ENCODE measurements around the gene MAPK1.
"Not testable (repeated sequence)": the region's sequence is repeated elsewhere in the genome, so short reads cannot be mapped to it uniquely, and the experiment has no call there.

Gene MAPK1

DNA sequence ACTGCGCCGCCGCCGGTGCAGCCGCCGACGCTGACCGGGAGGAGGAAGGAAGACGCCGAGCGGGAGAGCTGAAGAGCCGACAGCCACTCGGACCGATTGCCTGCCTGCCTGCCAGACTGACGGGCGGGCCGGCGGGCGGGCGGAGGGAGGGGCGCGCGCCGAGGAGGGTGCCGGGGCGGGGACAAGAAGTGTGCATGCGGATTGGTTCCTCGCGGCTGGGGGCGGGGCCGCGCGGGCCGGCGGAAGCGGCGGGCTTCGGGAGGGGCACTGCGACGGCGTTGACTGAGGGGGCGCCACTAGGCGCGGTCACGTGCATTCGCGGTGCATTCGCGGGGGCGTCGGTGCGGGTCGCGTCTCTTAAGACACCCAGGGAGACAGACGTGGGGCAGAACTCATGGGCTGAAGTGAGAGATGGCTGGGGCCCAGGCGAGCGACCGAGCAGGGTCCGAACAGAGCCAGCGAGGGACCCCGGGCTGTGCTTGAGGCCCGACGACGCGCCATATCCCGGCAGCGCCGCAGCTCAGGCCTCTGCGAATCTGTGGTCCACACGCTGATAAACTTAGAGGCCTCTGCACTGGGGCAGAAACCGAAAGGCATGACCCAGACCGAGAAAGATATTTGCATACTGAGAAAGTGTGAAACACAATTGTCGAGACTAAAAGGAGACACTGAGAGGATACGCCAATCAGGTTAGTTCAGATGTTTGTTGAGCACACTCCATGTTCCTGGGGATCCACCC, at the start of gene MAPK1:
TSS of gene MAPK1 (minus strand) at position 118 of the 739 bp plus-strand sequence. CDS start 205 bp downstream, outside the sequence.
- peak; percentile 94 for DNase-seq

DNA sequence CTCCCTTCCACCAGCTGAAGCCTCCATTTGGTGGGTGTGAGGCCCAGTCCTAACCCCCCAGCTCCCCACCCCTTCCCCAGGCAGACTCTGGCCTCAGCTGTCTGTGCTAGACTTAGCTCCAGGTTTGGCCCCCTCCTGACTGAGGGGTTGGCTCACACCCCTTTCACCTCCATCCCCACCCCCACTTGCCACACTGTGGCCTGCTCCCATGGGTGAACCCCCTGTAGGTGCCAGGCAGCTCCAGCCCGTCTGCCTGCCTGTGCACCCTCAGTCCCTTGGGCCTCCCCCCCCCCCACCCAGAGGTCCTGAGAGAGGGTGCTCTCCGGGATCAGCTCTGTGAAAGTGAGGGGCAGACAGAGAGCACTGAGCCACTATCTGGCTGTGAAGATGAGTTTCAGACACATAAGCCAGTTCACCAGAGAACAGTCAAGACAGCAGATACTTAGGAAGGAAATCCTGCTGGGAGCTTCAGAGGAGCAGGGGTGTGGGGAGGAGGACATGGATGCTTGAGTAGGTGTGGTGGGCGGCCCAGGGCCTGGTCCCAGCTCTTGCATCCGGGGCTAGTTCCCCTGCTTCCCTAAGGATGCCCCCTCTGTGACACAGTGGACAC, 49.0 kb upstream of the MAPK1 start:
- no peak for DNase-seq

DNA sequence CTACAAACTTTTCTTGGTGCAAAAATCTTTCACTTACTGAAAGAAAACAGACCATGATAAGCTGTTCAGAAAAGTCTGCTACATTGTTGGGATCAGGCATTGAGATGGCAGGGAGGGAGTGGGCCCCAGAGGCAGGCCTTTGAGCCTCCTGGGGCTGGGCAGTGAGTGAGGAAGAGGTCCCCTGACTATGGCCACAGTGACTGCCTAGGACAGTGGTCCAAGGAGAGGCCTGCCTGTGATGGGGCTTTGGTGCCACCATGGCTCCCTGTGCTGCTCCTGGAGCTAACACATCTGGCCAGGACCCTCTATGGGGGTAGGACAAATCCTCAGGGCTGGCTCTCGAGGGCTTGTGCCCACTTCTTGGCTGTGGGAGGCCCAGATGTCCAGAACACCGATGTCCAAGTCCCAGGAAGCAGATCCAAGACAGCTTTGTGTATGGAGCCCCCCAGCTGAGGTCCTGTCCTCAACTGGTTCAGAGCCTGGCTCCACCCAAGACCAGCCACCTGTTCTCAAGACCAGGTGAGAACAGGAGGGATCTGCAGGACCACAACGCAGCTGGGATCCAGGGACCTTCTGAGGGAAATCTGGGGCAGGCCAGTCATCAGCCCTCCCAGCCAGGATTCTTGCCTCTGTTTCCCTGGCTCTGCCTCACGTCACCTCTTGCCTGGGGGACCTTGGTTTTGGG, 48.3 kb upstream of the MAPK1 start:
- DNase-seq: no peak

DNA sequence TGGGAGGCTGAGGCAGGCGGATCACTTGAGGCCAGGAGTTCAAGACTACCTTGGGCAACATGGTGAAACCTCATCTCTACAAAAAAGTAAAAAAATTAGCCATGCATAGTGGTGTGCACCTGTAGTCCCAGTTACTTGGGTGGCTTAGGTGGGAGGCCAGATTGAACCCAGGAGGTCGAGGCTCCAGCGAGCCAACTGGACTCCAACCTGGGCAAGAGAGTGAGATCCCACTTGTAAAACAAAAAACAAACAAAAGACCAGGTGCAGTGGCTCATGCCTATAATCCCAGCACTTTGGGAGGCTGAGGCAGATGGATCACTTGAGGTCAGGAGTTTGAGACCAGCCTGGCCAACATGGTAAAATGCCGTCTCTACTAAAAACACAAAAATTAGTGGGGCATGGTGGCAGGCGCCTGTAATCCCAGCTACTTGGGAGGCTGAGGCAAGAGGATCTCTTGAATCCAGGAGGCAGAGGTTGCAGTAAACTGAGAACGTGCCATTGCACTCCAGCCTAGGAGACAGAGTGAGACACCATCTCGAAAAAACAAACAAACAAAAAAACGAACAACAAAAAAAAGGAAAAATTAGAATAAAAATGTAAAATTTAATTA, 46.7 kb upstream of the MAPK1 start:
- DNase-seq: not testable (repeated sequence)

DNA sequence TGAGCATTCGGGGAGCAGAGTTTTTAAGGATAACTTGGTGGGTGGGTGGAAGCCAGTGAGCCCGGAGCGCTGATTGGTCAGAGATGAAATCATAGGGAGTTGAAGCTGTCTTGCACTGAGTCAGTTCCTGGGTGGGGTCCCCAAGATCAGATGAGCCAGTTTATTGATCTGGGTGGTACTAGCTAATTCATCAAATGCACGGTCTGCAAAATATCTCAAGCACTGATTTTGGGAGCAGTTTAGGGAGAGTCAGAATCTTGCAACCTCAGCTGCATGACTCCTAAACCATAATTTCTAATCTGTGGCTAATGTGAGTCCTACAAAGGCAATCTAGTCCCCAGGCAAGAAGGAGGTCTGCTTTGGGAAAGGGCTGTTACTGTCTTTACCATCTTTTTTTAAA, 42.9 kb upstream of the MAPK1 start:
- DNase-seq: not testable (repeated sequence)

DNA sequence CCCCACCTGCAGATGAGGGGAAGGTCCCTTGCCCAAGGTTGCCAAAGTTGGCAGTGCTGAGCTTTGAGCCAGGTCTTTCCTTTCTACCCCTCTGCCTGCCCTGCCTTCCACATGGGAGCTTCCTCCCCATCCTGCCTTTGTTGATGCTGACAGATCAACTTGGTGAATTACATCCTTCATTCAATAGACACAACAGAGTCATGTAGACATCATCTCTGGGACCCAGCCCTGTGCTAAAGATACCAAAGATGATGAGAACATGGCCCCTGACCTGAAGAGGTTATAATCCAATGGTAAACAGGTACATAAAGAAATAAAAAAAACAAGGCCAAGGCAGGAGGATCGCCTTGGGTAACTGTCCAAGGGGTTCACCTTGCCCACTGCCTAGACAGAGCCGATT, 42.4 kb upstream of the MAPK1 start:
- DNase-seq: no peak

DNA sequence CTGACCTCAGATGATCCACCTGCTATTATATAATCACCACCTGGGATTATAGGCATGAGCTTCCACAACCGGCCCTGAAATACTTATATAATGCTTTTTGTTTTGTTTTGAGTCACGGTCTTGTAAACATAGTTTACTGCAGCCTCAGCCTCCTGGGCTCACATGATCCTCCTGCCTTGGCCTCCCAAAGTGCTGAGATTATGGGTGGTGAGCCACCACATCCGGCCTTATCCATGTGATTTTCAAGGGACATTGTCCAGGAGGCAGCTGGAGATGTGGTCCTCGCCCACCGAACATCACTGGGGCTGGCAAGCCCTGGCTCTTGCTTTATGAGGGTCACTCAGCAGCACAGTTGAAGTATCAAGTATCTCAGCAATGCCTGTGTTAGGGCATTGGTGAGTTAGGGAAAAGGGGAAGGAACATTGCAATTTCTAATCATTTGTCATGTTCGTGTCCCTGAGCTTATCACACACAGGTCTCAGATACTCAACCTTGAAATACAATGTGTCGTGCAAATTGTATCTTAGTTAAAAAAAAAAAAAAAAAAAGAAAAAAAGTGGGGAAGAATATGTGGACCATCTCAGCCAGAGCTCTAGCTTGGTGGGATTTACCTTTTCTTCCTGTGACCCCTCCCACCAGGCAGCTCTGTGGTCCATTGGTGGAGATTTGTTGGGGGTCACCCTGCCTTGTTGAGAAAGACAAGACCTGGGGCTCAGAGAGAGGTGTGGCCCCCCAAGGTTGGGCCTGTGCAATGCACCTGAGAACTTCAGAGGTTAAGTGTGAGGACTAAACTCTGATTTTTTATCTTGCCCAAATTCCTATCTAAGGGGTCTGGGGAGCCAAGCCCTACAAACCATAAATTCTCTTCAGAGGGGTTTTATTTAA, 40.4 kb upstream of the MAPK1 start:
- DNase-seq: no peak

DNA sequence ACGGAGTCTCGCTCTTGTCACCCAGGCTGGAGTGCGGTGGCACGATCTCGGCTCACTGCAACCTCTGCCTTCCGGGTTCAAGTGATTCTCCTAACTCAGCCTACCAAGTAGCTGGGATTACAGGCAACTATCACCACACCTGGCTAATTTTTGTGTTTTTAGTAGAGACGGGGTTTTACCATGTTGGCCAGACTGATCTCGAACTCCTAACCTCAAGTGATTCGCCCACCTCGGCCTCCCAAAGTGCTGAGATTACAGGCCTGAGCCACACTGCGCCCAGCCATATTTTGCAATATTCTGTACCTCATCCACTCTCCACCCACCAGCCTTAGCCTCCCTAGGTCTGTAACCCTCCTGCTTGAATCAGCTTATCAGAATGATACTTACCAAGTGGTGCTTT, 37.8 kb upstream of the MAPK1 start:
- DNase-seq: not testable (repeated sequence)

DNA sequence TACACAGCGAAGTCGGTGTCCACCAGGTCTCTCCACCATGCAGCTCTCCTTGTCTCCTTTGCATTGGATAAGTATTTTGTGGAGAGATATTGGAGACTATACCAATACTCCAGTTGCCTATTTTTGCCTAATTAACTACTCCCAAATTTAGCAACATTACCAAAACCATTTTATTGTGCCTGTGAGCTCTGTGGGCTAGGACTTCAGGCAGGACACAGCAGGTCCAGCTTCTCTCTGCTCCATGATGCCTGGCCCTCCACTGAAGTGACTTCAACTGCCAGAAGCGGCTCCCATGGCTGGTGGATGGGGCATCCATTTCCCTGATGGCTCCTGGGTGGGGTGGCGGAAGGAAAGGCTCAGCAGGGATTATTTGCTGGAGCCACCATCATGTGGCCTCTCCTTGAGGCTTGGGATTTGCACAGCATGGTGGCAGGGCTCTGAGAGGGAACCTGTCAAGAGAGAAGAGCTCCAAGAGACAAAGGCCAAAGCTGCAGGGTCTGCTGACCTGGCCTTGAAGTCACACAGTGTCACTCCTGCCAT, 36.9 kb upstream of the MAPK1 start:
- DNase-seq: no peak

DNA sequence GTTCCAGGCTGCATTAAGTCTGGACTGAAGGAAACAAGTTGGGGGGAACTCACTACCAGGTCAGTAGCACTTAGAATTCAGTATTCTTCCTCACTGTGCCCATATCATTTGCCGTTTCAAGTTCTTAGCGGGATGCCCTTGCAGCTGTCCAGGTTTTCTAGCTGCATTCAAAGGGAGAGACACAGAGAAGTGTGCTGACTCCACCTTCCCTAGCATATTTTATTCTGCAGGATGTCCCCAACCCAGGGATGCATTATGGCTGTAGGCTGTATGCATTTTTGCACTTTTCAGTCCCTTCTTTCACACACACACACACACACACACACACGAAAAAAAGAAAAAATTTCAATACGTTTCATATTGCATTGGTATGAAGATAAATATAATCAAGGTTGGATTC, 35.8 kb upstream of the MAPK1 start:
- no peak for DNase-seq

DNA sequence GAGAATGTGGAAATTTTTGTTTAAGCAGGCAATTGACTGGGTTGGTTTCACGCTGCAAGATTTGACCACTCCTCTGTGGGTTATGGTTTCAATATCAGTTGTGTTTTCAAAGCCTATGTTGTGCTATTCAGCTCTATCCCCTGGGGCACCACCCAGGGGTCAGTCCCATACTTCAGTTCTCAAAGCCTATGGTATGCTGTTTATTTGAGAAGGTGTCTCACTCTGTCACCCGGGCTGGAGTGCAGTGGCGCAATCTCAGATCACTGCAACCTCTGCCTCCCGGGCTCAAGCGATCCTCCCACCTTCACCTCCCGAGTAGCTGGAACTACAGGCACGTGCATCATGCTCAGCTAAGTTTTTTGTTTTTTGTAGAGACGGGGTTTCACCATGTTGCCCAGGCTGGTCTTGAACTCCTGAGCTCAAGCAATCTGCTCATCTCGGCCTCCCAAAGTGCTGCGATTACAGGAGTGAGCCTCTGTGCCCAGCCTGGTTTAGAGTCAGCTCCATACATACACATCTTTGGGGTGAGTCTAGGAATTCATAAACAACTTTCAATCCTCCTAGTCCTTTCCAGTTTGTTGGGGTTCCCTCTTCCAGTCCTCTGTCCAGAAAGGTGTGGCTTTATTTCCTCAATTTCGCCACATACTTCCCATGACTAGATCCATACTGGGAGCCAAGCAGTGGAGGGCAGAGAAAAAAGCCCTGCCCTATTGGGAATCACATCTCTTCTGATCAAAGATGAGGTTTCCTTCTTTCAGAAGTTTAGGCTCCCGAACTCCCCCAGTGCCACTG, 35.0 kb upstream of the MAPK1 start:
- no peak for DNase-seq

DNA sequence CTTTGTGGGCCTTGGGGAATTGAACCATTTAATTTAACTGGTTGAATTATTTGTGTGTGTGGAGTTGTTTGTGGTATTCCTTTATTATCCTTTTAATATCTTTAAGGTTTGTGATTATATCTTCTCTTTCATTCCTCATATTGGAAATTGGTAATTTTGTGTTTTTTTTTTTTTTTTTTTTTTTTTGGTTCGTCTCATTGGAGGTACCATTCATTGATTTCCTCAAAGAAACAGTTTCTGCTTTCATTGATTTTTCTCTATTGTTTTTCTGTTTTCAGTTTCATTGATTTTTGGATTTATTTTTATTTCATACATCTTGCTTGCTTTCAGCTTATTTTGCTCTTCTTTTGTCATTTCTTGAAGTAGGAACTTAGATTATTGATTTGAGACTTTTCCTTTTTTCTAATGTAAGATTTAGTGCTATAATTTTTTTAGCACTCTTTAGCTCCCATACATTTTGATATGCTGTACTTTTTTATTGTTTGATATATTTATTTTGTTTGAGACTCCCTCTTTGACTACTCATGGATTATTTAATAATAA, 31.0 kb upstream of the MAPK1 start:
- DNase-seq: no peak

DNA sequence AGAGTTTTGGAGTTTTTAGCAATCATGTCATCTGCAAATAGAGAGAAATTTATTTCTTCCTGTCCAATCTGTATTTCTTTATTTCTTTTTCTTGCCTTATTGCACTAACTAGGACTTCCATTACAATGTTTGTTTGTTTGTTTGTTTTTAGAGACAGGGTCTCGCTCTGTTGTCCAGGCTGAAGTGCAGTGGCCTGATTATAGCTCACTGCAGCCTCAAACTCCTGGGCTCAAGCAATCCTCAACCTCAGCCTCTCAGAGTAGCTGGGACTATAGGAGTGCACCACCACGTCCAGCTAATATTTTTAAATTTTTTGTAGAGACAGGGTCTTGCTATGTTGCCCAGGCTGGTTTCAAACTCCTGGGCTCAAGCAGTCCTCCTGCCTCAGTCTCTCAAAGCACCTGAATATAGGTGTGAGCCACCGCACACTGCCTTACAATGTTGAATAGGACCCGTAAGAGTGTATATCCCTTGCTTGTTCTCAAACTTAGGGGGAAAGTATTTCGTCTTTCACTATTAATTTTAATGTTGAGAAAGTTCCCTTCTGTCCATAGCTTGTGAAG, 29.6 kb upstream of the MAPK1 start:
- no peak for DNase-seq

DNA sequence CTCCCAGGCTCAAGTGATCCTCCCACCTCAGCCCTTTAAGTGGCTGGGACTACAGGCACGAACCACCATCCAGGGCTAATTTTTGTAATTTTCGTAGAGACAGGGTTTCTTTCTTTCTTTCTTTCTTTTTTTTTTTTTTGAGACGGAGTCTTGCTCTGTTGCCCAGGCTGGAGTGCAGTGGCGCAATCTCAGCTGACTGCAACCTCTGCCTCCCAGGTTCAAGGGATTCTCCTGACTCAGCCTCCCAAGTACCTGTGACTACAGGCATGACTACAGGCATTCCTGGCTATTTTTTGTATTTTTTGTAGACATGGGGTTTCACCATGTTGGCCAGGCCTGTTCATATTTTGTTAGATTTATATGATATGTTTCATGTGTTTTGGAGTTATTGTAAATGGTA, 28.8 kb upstream of the MAPK1 start:
- not testable (repeated sequence) for DNase-seq

DNA sequence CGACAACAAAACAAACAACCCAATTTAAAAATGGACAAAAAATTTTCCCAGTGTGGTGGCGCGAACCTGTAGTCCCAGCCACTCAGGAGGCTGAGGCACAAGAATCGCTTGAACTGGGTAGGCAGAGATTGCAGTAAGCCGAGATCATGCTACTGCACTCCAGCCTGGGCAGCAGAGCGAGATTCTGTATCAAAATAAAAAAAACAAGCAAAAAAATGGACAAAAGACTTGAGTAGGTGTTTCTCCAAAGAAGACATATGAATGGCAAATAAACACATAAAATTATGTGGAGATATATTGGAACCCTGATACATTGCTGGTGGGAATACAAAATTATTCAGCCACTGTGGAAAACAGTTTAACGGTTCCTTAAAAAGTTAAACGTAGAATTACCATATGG, 27.4 kb upstream of the MAPK1 start:
- no peak for DNase-seq

DNA sequence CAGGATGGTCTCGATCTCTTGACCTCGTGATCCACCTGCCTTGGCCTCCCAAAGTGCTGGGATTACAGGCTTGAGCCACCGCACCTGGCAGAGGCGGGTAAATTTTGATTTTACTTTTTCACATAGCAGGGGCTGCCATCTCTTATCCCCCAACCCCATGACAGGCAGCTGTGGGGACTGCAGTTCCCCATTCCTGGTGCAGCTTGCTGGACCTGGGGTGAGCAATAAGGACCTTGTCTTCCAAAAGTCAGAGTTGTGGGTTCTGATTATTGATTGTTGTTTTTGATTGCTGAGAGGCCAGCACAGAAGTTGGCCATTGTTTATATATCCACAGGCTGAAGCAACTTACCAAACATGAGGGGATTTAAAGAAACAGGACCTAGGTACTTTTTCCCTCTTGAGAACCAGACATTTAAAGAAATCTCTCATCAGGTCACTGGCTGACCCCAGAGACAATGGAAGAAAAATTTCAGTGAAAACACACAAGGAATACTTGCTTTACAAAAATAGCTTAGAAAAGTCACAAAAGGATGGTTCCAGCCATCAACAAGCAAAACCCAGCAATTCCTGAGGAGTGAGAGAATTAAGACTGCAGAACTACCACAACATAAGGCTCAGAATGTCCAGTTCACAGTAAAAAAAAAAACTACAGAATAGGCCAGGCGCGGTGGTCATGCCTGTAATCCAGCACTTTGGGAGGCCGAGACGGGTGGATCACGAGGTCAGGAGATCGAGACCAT, 22.0 kb upstream of the MAPK1 start:
- DNase-seq: no peak

DNA sequence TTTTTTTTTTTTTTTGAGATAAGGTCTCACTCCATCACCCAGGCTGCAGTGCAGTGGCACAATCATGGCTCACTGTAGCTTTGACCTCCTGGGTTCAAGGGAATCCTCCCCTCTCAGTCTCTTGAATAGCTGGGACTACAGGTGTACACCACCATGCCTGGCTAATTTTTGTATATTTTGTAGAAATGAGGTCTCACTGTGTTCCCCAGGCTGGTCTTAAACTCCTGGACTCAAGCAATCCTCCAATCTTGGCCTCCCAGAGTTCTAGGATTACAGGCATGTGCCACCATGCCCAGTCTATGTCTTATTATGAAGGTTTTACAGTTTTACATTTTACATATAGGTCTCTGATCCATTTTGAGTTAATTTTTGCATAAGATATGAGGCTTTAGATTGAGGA, 20.4 kb upstream of the MAPK1 start:
- no peak for DNase-seq

DNA sequence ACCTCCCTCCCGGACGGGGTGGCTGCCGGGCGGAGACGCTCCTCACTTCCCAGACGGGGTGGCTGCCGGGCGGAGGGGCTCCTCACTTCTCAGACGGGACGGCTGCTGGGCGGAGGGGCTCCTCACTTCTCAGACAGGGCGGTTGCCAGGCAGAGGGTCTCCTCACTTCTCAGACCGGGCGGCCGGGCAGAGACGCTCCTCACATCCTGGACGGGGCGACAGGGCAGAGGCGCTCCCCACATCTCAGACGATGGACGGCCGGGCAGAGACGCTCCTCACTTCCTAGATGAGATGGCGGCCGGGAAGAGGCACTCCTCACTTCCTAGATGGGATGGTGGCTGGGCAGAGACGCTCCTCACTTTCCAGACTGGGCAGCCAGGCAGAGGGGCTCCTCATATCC, 16.5 kb upstream of the MAPK1 start:
- not testable (repeated sequence) for DNase-seq

DNA sequence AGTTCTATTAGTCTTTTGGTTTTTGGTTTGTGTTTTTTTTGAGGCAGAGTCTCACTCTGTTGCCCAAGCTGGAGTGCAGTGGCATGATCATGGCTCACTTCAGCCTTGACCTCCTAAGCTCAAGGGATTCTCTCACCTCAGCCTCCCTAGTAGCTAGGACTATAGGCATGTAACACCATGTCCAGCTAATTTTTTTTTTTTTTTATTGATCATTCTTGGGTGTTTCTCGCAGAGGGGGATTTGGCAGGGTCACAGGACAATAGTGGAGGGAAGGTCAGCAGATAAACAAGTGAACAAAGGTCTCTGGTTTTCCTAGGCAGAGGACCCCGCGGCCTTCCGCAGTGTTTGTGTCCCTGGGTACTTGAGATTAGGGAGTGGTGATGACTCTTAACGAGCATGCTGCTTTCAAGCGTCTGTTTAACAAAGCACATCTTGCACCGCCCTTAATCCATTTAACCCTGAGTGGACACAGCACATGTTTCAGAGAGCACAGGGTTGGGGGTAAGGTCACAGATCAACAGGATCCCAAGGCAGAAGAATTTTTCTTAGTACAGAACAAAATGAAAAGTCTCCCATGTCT, 15.4 kb upstream of the MAPK1 start:
- DNase-seq: not testable (repeated sequence)

Measured in stimulated activated CD4-positive, alpha-beta T cell treated with anti-CD3 and anti-CD28 coated beads, Interleukin-4, amount 100 ng/mL, for 24 hours (primary cell).